Hepatocyte (in vitro differentiated cells): ENCODE data around the gene MRPL14. TPM values are rescaled to one million over a fixed set of nuclear protein-coding genes. Genes with fewer than 3 reads are reported as not detected.

Experiments used
- DNase-seq: peaks from one replicate; pipeline ENCODE4 v3.0.0-alpha.2; 2016; ENCODE audit warnings: low spot score
- H2AFZ ChIP-seq: fragments of 200-600 bp; sonication (generic); 2 replicates; pipeline ENCODE4 v1.6.0; 2016; ENCODE audit warnings: antibody characterized with exemption, mild to moderate bottlenecking
- H3K27ac ChIP-seq: fragments of 200-600 bp; sonication (generic); 2 replicates; pipeline ENCODE4 v1.5.1; 2016; ENCODE audit warnings: mild to moderate bottlenecking
- H3K27me3 ChIP-seq: fragments of 200-600 bp; sonication (generic); 2 replicates; pipeline ENCODE4 v1.6.1; 2016
- H3K36me3 ChIP-seq: fragments of 200-600 bp; sonication (generic); replicated peaks from 2 replicates; pipeline ENCODE4 v1.5.1; 2016; ENCODE audit warnings: low read depth; ENCODE audit not compliant: insufficient read depth
- H3K4me1 ChIP-seq: fragments of 200-600 bp; sonication (generic); 2 replicates; pipeline ENCODE4 v1.5.1; 2016; ENCODE audit warnings: mild to moderate bottlenecking, moderate library complexity; ENCODE audit not compliant: insufficient read depth
- H3K4me2 ChIP-seq: fragments of 200-600 bp; sonication (generic); 2 replicates; pipeline ENCODE4 v1.6.0; 2016
- H3K4me3 ChIP-seq: fragments of 200-600 bp; sonication (generic); 2 replicates; pipeline ENCODE4 v1.5.1; 2016; ENCODE audit warnings: mild to moderate bottlenecking
- H3K79me2 ChIP-seq: fragments of 200-600 bp; sonication (generic); 2 replicates; pipeline ENCODE4 v1.6.0; 2017; ENCODE audit warnings: mild to moderate bottlenecking
- H3K9me2 ChIP-seq: fragments of 200-600 bp; sonication (generic); replicated peaks from 2 replicates; pipeline ENCODE4 v1.6.0; 2017; ENCODE audit warnings: mild to moderate bottlenecking; ENCODE audit not compliant: insufficient read depth
- H3K9me3 ChIP-seq: fragments of 200-600 bp; sonication (generic); 2 replicates; pipeline ENCODE4 v1.5.1; 2016; ENCODE audit warnings: low read depth, mild to moderate bottlenecking
- H4K20me1 ChIP-seq: fragments of 200-600 bp; sonication (generic); 2 replicates; pipeline ENCODE4 v1.6.0; 2016; ENCODE audit warnings: mild to moderate bottlenecking; ENCODE audit not compliant: insufficient read depth, poor library complexity, severe bottlenecking
- EZH2 ChIP-seq: fragments of 200-600 bp; sonication (generic); IDR thresholded peaks from 2 replicates; pipeline ENCODE4 v1.6.1; 2016; ENCODE audit warnings: antibody characterized with exemption, mild to moderate bottlenecking, borderline replicate concordance
- EZH2phosphoT487 ChIP-seq: fragments of 200-600 bp; sonication (generic); IDR thresholded peaks from one replicate; pipeline ENCODE4 v1.6.1; 2018; ENCODE audit warnings: antibody characterized with exemption, mild to moderate bottlenecking, low read depth, moderate library complexity; ENCODE audit not compliant: unreplicated experiment, severe bottlenecking
- WGBS: methylation state at CpG from one replicate; pipeline ENCODE4 v1.1.6; 2016; ENCODE audit warnings: low lambda C conversion rate; ENCODE audit errors: missing lambda C conversion rate; 5-methylcytosine and 5-hydroxymethylcytosine counted together
- polyA plus RNA-seq: library from polyadenylated mRNA; unstranded; fragments of >200 nt; fragmentation: Nextera tagmentation; extraction: Ambion mirVana; gene quantifications from 2 replicates; pipeline ENCODE4 v1.2.1, GENCODE V29; 2016
- total RNA-seq: library from RNA; depleted of rRNA; stranded (reverse); fragments of >200 nt; gene quantifications from 2 replicates; pipeline ENCODE4 v1.2.3, GENCODE V29; 2014
- TF ChIP-seq, protein P1 (sequence below): fragments of 200-600 bp; sonication (generic); IDR thresholded peaks from 2 replicates; pipeline ENCODE4 v1.5.1; 2016; ENCODE audit warnings: antibody characterized with exemption, mild to moderate bottlenecking; ENCODE audit not compliant: poor library complexity

MRPL14 gene
- total and polyA plus RNA-seq, 2 experiments from 2014 or later: 58.3 to 124 TPM

DNA sequence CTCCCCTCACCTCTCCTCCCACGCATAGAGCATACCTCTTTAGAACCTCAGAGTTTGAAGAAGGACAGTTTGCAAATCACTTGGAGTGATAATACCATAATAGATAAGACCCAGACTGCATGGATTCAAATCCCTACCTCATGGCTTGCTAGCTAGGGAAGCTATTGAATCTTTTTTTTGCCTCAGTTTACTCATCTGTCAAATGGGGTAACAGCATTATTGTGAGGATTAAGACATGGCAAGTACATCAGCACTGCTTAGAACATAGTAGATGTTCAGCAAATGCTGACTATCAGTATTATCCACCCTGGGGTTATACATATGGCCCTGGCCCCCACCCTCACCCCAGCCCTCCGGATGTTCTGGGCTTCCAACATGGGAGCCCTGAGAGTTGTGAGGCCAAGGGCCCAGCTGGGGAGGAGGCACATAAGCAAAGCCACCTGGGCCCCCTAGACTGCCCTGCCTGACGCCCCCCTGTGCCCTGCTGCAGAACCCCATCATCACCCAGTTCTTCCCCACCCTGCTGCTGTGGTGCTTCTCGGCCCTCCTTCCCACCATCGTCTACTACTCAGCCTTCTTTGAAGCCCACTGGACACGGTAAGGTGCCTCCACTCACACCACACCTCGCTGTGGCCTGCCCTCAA, 22.2 kb upstream of the MRPL14 start:
- no peaks in the 10 kb centered on the region for H3K27me3 ChIP-seq
- 93% methylated on average over 7 of the region's 7 CpGs for WGBS
- no peak overlapping the region for H2AFZ ChIP-seq
- H3K9me3 ChIP-seq: no peaks in the 10 kb centered on the region
- no peak overlapping the region for H3K27ac ChIP-seq
- H3K4me1 ChIP-seq: no peaks in the 10 kb centered on the region
- H4K20me1 ChIP-seq: no peaks in the 10 kb centered on the region
- DNase-seq: no peak
- no peak overlapping the region for H3K4me3 ChIP-seq
- H3K4me2 ChIP-seq: no peak overlapping the region
- no peaks in the 10 kb centered on the region for H3K79me2 ChIP-seq
- TF ChIP-seq, protein P1, sequence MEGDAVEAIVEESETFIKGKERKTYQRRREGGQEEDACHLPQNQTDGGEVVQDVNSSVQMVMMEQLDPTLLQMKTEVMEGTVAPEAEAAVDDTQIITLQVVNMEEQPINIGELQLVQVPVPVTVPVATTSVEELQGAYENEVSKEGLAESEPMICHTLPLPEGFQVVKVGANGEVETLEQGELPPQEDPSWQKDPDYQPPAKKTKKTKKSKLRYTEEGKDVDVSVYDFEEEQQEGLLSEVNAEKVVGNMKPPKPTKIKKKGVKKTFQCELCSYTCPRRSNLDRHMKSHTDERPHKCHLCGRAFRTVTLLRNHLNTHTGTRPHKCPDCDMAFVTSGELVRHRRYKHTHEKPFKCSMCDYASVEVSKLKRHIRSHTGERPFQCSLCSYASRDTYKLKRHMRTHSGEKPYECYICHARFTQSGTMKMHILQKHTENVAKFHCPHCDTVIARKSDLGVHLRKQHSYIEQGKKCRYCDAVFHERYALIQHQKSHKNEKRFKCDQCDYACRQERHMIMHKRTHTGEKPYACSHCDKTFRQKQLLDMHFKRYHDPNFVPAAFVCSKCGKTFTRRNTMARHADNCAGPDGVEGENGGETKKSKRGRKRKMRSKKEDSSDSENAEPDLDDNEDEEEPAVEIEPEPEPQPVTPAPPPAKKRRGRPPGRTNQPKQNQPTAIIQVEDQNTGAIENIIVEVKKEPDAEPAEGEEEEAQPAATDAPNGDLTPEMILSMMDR: no peak
- TF ChIP-seq EZH2phosphoT487 (no peak), EZH2 (no peak)
- no peaks in the 10 kb centered on the region for H3K36me3 ChIP-seq
- no peaks in the 10 kb centered on the region for H3K9me2 ChIP-seq

GRCh38 chr6:44148306-44148705, 21.1 kb upstream of the MRPL14 start:
- H3K36me3 ChIP-seq: no peaks in the 10 kb centered on the region
- 89% methylated on average over 9 of the region's 9 CpGs for WGBS

GRCh38 chr6:44147256-44147655, 20.0 kb upstream of the MRPL14 start:
- WGBS: 97% methylated on average over 7 of the region's 7 CpGs
- TF ChIP-seq, protein P1: no peak
- TF ChIP-seq EZH2phosphoT487: no peak
- TF ChIP-seq EZH2: no peak
- H4K20me1 ChIP-seq: no peaks in the 10 kb centered on the region
- H3K9me3 ChIP-seq: no peaks in the 10 kb centered on the region
- no peaks in the 10 kb centered on the region for H3K9me2 ChIP-seq
- H3K27ac ChIP-seq: no peak overlapping the region
- H3K4me2 ChIP-seq: no peak overlapping the region
- no peaks in the 10 kb centered on the region for H3K36me3 ChIP-seq
- no peak overlapping the region for H3K4me3 ChIP-seq
- no peaks in the 10 kb centered on the region for H3K4me1 ChIP-seq
- DNase-seq: no peak
- no peaks in the 10 kb centered on the region for H3K27me3 ChIP-seq
- no peak overlapping the region for H2AFZ ChIP-seq
- H3K79me2 ChIP-seq: no peaks in the 10 kb centered on the region

More at GRCh38 chr6:44148306-44148705, 21.1 kb upstream of the MRPL14 start:
- Histone ChIP-seq H3K79me2 (no peaks in the 10 kb centered on the region), H2AFZ (no peak overlapping the region), H3K9me2 (no peaks in the 10 kb centered on the region), H3K27me3 (no peaks in the 10 kb centered on the region), H4K20me1 (no peaks in the 10 kb centered on the region), H3K9me3 (no peaks in the 10 kb centered on the region), H3K4me1 (no peaks in the 10 kb centered on the region), H3K27ac (no peak overlapping the region), H3K4me3 (no peak overlapping the region), H3K4me2 (no peak overlapping the region)
- no peak for DNase-seq
- TF ChIP-seq EZH2phosphoT487: no peak
- TF ChIP-seq, protein P1: no peak
- no peak for TF ChIP-seq EZH2

- no peak overlapping the region for H2AFZ ChIP-seq
- no peaks in the 10 kb centered on the region for H3K36me3 ChIP-seq
- TF ChIP-seq, protein P1: no peak
- TF ChIP-seq EZH2 (no peak), EZH2phosphoT487 (no peak)
- H3K9me3 ChIP-seq: no peaks in the 10 kb centered on the region
- H3K4me1 ChIP-seq: no peaks in the 10 kb centered on the region
- H3K27me3 ChIP-seq: no peaks in the 10 kb centered on the region
- H3K79me2 ChIP-seq: no peaks in the 10 kb centered on the region
- no peaks in the 10 kb centered on the region for H3K9me2 ChIP-seq
- H4K20me1 ChIP-seq: no peaks in the 10 kb centered on the region
- H3K27ac ChIP-seq: no peak overlapping the region
- H3K4me3 ChIP-seq: no peak overlapping the region
- no peak for DNase-seq
- no peak overlapping the region for H3K4me2 ChIP-seq
- WGBS: 93% methylated on average over 10 of the region's 10 CpGs
Observed at GRCh38 chr6:44146685-44147084, 19.4 kb upstream of the MRPL14 start.
